K562 (cell line): ENCODE data around the gene CILP. TPM values are rescaled to one million over a fixed set of nuclear protein-coding genes. Genes with fewer than 3 reads are reported as not detected.

Source experiments
- ATAC-seq: fragments of 200-7000 bp; cut with Tn5 transposase; 3 replicates; pipeline ENCODE4 v1.9.1; 2020; ENCODE audit warnings: moderate library complexity
- BruUV-seq: library from RNA; stranded (reverse); fragments of 400-500 nt; replicated peaks from 2 replicates; lab custom pipeline; 2021; lab: Mats Ljungman, UMichigan
- CTCF ChIA-PET: fragments of 300-600 bp; formaldehyde crosslinking; extraction: SDS; loops from one replicate; lab custom pipeline; 2021; ENCODE audit warnings: low intra/inter-chr PET ratio; lab: Yijun Ruan, JAX
- POLR2A ChIA-PET: fragments of 300-600, 350-650 bp; sonication (Branson Sonifier 250); formaldehyde crosslinking; extraction: SDS; loops from one replicate; lab custom pipeline; 2021; ENCODE audit warnings: antibody characterized with exemption, inconsistent platforms; lab: Yijun Ruan, JAX
- DNase-seq, 4 experiments: peaks; one replicate each; pipeline versions ENCODE4 v3.0.0 to v3.0.0-alpha.2; 2011 to 2018; ENCODE audit warnings: low spot score in 3 of 4, mixed read lengths in 3 of 4; ENCODE audit errors: extremely low read depth in 1 of 4
- FAIRE-seq: peaks from 2 replicates; lab custom pipeline; 2011; peaks lifted over from hg19 to GRCh38; lab: Jason Lieb, UNC
- H2AFZ ChIP-seq: 2 replicates; pipeline ENCODE4 v1.6.0; 2011; ENCODE audit warnings: low read depth, low read length, control low read depth, inconsistent platforms
- H3K27ac ChIP-seq: fragments of 200-600 bp; 3 replicates; pipeline ENCODE4 v1.8.0; 2011; ENCODE audit warnings: low read depth, mild to moderate bottlenecking, control low read depth, inconsistent platforms, low read length, moderate library complexity, mixed read lengths; ENCODE audit errors: extremely low read depth
- H3K27me3 ChIP-seq, 2 experiments: fragments of 300-600 bp in 1 of 2; 2 replicates in 1 of 2; 3 replicates in 1 of 2; pipeline versions ENCODE4 v1.6.0 to v1.8.0; 2011; ENCODE audit warnings: inconsistent platforms in 2 of 2, low read length in 2 of 2, mild to moderate bottlenecking in 1 of 2, mixed read lengths in 1 of 2, moderate library complexity in 1 of 2; ENCODE audit not compliant: control insufficient read depth in 2 of 2, insufficient read depth in 2 of 2
- H3K36me3 ChIP-seq: fragments of 300-600 bp; 3 replicates; pipeline ENCODE4 v1.8.0; 2011; ENCODE audit warnings: mild to moderate bottlenecking, low read length, inconsistent platforms; ENCODE audit not compliant: control insufficient read depth, insufficient read depth
- H3K4me1 ChIP-seq, 2 experiments: fragments of 200-600 bp in 1 of 2; replicated peaks in 1 of 2; 2 replicates in 1 of 2; 3 replicates in 1 of 2; pipeline versions ENCODE4 v1.5.1 to v1.8.0; 2011; ENCODE audit warnings: inconsistent platforms in 2 of 2, low read length in 2 of 2, mild to moderate bottlenecking in 1 of 2, mixed read lengths in 1 of 2, moderate library complexity in 1 of 2; ENCODE audit not compliant: control insufficient read depth in 2 of 2, insufficient read depth in 2 of 2
- H3K4me2 ChIP-seq: 2 replicates; pipeline ENCODE4 v1.6.1; 2011; ENCODE audit warnings: low read length, control low read depth, inconsistent platforms, mixed read lengths; ENCODE audit not compliant: insufficient read depth
- H3K4me3 ChIP-seq: fragments of 200-600 bp; sonication (generic), shearing (Covaris generic); 2 replicates; pipeline ENCODE4 v1.5.1; 2016; ENCODE audit warnings: control low read depth, inconsistent platforms
- H3K79me2 ChIP-seq: fragments of 200-600 bp; 3 replicates; pipeline ENCODE4 v1.8.0; 2011; ENCODE audit warnings: low read length, inconsistent platforms; ENCODE audit not compliant: control insufficient read depth, insufficient read depth
- H3K9ac ChIP-seq, 2 experiments: 2 replicates each; pipeline versions ENCODE4 v1.6.0 to v1.6.1; 2011; ENCODE audit warnings: low read depth in 2 of 2, low read length in 2 of 2, control low read depth in 1 of 2, inconsistent platforms in 1 of 2, mild to moderate bottlenecking in 1 of 2, mixed read lengths in 1 of 2; ENCODE audit not compliant: insufficient read depth in 1 of 2
- H3K9me1 ChIP-seq: one replicate; pipeline ENCODE4 v1.6.0; 2011; ENCODE audit warnings: inconsistent platforms, mild to moderate bottlenecking, low read length, moderate library complexity; ENCODE audit not compliant: control insufficient read depth, insufficient read depth
- H3K9me3 ChIP-seq: replicated peaks from 2 replicates; pipeline ENCODE4 v1.5.1; 2011; ENCODE audit warnings: low read depth, low read length, inconsistent platforms; ENCODE audit not compliant: control insufficient read depth, insufficient read depth
- H4K20me1 ChIP-seq: replicated peaks from 2 replicates; pipeline ENCODE4 v1.6.1; 2011; ENCODE audit warnings: low read length, inconsistent platforms, mixed read lengths; ENCODE audit not compliant: control insufficient read depth, insufficient read depth
- AFF4 ChIP-seq: sonication (generic); formaldehyde crosslinking; IDR thresholded peaks from 2 replicates; pipeline ENCODE4 v1.8.0; 2023; ENCODE audit warnings: mild to moderate bottlenecking, missing genetic modification reagents
- CEBPB ChIP-seq: fragments of 450-650 bp; IDR thresholded peaks from 2 replicates; pipeline ENCODE4 v1.6.1; 2016; ENCODE audit warnings: missing genetic modification characterization, missing compliant biosample characterization
- CTCF ChIP-seq, 3 experiments: IDR thresholded peaks in 2 of 3; conservative IDR thresholded peaks in 1 of 3; 2 replicates each; pipeline ENCODE4 v1.5.1; 2011 to 2012; ENCODE audit warnings: low read length in 3 of 3, mild to moderate bottlenecking in 3 of 3, control low read depth in 2 of 3, improper control_type of control experiment in 1 of 3, inconsistent platforms in 1 of 3, low read depth in 1 of 3, mixed read lengths in 1 of 3, moderate library complexity in 1 of 3; ENCODE audit not compliant: insufficient read depth in 2 of 3
- HDAC6 ChIP-seq: IDR thresholded peaks from 2 replicates; pipeline ENCODE4 v1.6.1; 2012; ENCODE audit warnings: low read depth, mild to moderate bottlenecking, control low read depth, inconsistent platforms, low read length, moderate library complexity
- IFI16 ChIP-seq: fragments of 250-450 bp; sonication (Bioruptor Pico); IDR thresholded peaks from 2 replicates; pipeline ENCODE4 v2.1.2; 2022; ENCODE audit warnings: mild to moderate bottlenecking, inconsistent platforms
- LCOR ChIP-seq: sonication (generic); formaldehyde crosslinking; IDR thresholded peaks from 2 replicates; pipeline ENCODE4 v1.8.0; 2022; ENCODE audit warnings: mild to moderate bottlenecking, missing genetic modification reagents
- NCOA4 ChIP-seq: fragments of 450-650 bp; IDR thresholded peaks from 2 replicates; pipeline ENCODE4 v1.6.1; 2018; ENCODE audit warnings: mild to moderate bottlenecking; ENCODE audit not compliant: partially characterized antibody
- RAD21 ChIP-seq, 2 experiments: fragments of 250-450 bp in 1 of 2; fragments of 450-650 bp in 1 of 2; sonication (Bioruptor Pico) in 1 of 2; formaldehyde crosslinking in 1 of 2; IDR thresholded peaks in 1 of 2; conservative IDR thresholded peaks in 1 of 2; 2 replicates each; pipeline versions ENCODE4 v1.4.0 to v1.8.0; 2020 to 2022; ENCODE audit warnings: mild to moderate bottlenecking in 2 of 2, moderate library complexity in 1 of 2
- SLC30A9 ChIP-seq: fragments of 250-450 bp; sonication (Bioruptor Pico); IDR thresholded peaks from 2 replicates; pipeline ENCODE4 v1.8.0; 2022; ENCODE audit warnings: mild to moderate bottlenecking, moderate library complexity
- TAF7 ChIP-seq: fragments of 450-650 bp; IDR thresholded peaks from 2 replicates; pipeline ENCODE4 v1.6.1; 2016; ENCODE audit warnings: missing genetic modification characterization, missing compliant biosample characterization
- ZNF561 ChIP-seq: fragments of 450-650 bp; formaldehyde crosslinking; conservative IDR thresholded peaks from 2 replicates; pipeline ENCODE4 v1.4.0; 2020; ENCODE audit warnings: mild to moderate bottlenecking, moderate library complexity
- WGBS: fragments of 100-300 bp; shearing (Covaris generic); methylation state at CpG from one replicate; pipeline ENCODE4 v1.1.6; 2016; ENCODE audit warnings: low coverage, mixed read lengths; ENCODE audit not compliant: insufficient coverage; ENCODE audit errors: missing lambda C conversion rate; 5-methylcytosine and 5-hydroxymethylcytosine counted together
- in situ Hi-C: fragments of 300-500 bp; cut with MboI; formaldehyde crosslinking; loops from 4 replicates; pipeline ENCODE4 v1.15.0; 2018; ENCODE audit warnings: inconsistent platforms, mixed read lengths
- intact Hi-C: fragments of 100-400 bp; cut with micrococcal nuclease; formaldehyde crosslinking; loops from 2 replicates; pipeline ENCODE4 v1.14.2; 2022
- polyA plus RNA-seq, 8 experiments: library from polyadenylated mRNA; depleted of rRNA in 4 of 8; stranded (reverse) in 5 of 8; unstranded in 3 of 8; fragments of >200 nt; fragmentation: Nextera tagmentation in 2 of 8; fragmentation: Illumina TruSeq in 1 of 8; extraction: Ambion mirVana in 2 of 8; extraction: Trizol in 1 of 8; gene quantifications; 2 replicates each; pipeline versions ENCODE4 v1.2.1 to v1.2.3, GENCODE V29; 2011 to 2014; ENCODE audit warnings: inconsistent platforms in 1 of 8, missing spikeins in 1 of 8
- total RNA-seq, 7 experiments: library from RNA; depleted of rRNA in 6 of 7; stranded (reverse); fragments of >200 nt in 6 of 7; fragmentation: Illumina TruSeq in 2 of 7; extraction: Trizol in 2 of 7; gene quantifications; 2 replicates each; pipeline versions ENCODE4 v1.2.1 to v1.2.3, GENCODE V29; 2011 to 2021; ENCODE audit warnings: low replicate concordance in 1 of 7

Gene CILP
- total and polyA plus RNA-seq, 9 of the 15 experiments (the other 6 are each of a cell fraction or from before 2014, with no cell fraction given): 0.03 TPM; not detected in 8

DNA sequence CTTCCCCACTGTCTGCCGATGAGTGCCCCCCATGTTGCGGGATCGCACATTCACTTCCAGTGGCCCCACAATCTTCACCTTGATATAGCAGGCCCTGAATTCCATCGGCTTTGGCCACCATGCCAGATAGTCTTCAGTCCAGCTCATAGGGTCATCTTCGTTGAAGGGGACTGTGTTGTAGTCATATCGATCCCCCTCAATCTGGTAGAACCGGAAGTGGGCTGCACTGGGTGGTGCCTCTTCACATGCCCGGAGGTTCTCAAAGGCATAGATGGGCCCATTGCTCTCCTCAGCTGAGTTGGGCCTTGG is 14.0 kb downstream of the CILP start (continued):
- TF ChIP-seq NCOA4: no peak
- no peak for TF ChIP-seq ZNF561 (CRISPR knock-in tag)
- TF ChIP-seq LCOR (CRISPR knock-in tag): no peak
- TF ChIP-seq SLC30A9 (CRISPR knock-in tag): no peak
- TF ChIP-seq, all 486 proteins: peak for 0

GRCh38 chr15:65196637-65197336 is 14.5 kb downstream of the CILP start:
- H3K9me1 ChIP-seq: peaks cover 7% of the 10 kb centered on the region
- H3K4me2 ChIP-seq: no peak overlapping the region
- H3K9me3 ChIP-seq: no peaks in the 10 kb centered on the region; the same call in 1 of the 2 replicates
- BruUV-seq: no TSS peak
- in situ Hi-C loops: loop anchor here (5.0 kb wide), 2 partner anchors 76 to 186 kb away; no protein-coding TSS in a partner anchor
- H3K79me2 ChIP-seq: no peaks in the 10 kb centered on the region
- ATAC-seq (peak; percentile 80), FAIRE-seq (no peak), DNase-seq (no peak)
- H3K4me3 ChIP-seq: no peak overlapping the region
- H3K27me3 ChIP-seq: peaks cover 12 to 20% of the 10 kb centered on the region in 2 experiments; a peak in 4 of 5 replicates
- H3K4me1 ChIP-seq: peaks cover 2 to 4% of the 10 kb centered on the region in 2 experiments; a peak in 2 of 5 replicates
- 57% methylated on average over 19 of the region's 19 CpGs for WGBS
- ChIA-PET POLR2A (interaction anchor here (3.5 kb wide), 1 partner anchor 108 kb away, joined by 23 read pairs; the partner anchor contains the start of gene RNU5B-1), CTCF (interaction anchor here (0.6 kb wide), 1 partner anchor 74 kb away, joined by 3 read pairs; no protein-coding TSS in a partner anchor)
- H3K36me3 ChIP-seq: no peaks in the 10 kb centered on the region
- H3K27ac ChIP-seq: no peak overlapping the region
- peak; percentile 50 for TF ChIP-seq CEBPB (tag)
- no peak for TF ChIP-seq TAF7
- no peak for TF ChIP-seq AFF4 (CRISPR knock-in tag)
- peak in 1 of 2 experiments; percentile 5; a peak in 1 of 4 replicates for TF ChIP-seq RAD21 (CRISPR knock-in tag; conservative IDR thresholded peaks at IDR 0.05 in 1 of 2, IDR thresholded peaks at IDR 0.05 in 1 of 2)
- peak; percentile 49 to 92 (median 50); a peak in 5 of 6 replicates for TF ChIP-seq CTCF (IDR thresholded peaks at IDR 0.05 in 2 of 3, conservative IDR thresholded peaks at IDR 0.05 in 1 of 3; ENCODE audit: insufficient read depth in 2 of 3, low read depth in 1 of 3, low read length in 3 of 3)
- TF ChIP-seq HDAC6: no peak
- no peak for TF ChIP-seq IFI16 (CRISPR knock-in tag)
- 0 out of 4 replicates have a peak overlapping the region, but pooled peaks of 1 of the 2 experiments have one; percentile 39 for H3K9ac ChIP-seq
- no peak overlapping the region for H2AFZ ChIP-seq
- no peaks in the 10 kb centered on the region for H4K20me1 ChIP-seq
- intact Hi-C loops: no loop called here
